ENCODE measurements around the gene VMP1.
"Not testable (repeated sequence)": the region's sequence is repeated elsewhere in the genome, so short reads cannot be mapped to it uniquely, and the experiment has no call there.

DNA sequence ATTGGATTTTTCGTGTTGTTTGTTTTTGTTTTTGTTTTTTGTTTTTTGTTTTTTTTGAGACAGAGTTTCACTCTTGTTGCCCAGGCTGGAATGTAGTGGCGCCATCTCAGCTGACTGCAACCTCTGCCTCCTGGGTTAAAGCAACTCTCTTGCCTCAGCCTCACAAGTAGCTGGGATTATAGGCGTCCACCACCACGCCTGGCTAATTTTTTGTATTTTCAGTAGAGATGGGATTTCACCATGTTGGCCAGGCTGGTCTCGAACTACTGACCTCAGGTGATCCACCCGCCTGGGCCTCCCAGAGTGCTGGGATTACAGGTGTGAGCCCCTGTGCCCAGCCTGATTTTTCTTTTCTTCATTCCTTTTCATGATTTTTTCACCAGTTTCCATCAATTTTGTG lies 73.1 kb downstream of the VMP1 start:
- TF ChIP-seq, protein P1, sequence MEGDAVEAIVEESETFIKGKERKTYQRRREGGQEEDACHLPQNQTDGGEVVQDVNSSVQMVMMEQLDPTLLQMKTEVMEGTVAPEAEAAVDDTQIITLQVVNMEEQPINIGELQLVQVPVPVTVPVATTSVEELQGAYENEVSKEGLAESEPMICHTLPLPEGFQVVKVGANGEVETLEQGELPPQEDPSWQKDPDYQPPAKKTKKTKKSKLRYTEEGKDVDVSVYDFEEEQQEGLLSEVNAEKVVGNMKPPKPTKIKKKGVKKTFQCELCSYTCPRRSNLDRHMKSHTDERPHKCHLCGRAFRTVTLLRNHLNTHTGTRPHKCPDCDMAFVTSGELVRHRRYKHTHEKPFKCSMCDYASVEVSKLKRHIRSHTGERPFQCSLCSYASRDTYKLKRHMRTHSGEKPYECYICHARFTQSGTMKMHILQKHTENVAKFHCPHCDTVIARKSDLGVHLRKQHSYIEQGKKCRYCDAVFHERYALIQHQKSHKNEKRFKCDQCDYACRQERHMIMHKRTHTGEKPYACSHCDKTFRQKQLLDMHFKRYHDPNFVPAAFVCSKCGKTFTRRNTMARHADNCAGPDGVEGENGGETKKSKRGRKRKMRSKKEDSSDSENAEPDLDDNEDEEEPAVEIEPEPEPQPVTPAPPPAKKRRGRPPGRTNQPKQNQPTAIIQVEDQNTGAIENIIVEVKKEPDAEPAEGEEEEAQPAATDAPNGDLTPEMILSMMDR (conservative IDR thresholded peaks at IDR 0.05 in 1 of 2, IDR thresholded peaks at IDR 0.05 in 1 of 2; ENCODE audit: low read depth in 1 of 2, low read length in 2 of 2), result not testable (repeated sequence)
- TF ChIP-seq EZH2 (IDR thresholded peaks at IDR 0.05; ENCODE audit: low read length, missing control alignments), result not testable (repeated sequence)
